ENCODE results near the gene DAZAP1.

DNA sequence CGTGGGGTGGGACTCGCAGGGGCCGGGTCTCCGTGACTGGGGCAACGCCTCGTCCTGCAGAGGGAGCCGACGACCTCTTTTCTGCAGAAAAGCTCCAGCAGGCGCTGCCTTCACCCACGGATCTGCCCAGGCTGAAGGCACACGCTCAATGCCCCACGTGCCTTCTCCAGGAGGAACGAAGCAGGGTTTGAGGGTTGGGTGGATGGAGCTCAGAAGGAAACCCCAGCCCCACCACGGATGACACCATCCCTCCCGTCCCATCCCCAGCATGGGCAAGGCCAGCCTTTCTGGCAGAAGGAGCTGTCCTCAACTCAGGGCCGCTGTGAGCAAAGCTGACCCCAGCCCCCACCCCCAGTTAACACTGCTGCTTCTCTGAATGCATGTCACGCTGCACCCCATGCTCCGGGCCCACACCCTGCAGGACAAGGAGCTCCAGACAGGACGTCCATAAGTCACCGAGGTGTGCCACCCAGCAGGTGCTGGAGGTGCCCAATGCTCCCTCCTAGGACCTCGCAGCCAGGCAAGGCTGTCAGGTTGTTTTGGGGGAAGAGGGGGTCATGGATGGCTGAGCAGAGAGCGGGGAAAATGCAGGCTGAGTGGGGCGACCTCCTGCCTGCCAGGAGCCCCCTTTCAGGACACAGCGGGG, 64.3 kb downstream of the DAZAP1 start:
- TF ChIP-seq, protein P1, sequence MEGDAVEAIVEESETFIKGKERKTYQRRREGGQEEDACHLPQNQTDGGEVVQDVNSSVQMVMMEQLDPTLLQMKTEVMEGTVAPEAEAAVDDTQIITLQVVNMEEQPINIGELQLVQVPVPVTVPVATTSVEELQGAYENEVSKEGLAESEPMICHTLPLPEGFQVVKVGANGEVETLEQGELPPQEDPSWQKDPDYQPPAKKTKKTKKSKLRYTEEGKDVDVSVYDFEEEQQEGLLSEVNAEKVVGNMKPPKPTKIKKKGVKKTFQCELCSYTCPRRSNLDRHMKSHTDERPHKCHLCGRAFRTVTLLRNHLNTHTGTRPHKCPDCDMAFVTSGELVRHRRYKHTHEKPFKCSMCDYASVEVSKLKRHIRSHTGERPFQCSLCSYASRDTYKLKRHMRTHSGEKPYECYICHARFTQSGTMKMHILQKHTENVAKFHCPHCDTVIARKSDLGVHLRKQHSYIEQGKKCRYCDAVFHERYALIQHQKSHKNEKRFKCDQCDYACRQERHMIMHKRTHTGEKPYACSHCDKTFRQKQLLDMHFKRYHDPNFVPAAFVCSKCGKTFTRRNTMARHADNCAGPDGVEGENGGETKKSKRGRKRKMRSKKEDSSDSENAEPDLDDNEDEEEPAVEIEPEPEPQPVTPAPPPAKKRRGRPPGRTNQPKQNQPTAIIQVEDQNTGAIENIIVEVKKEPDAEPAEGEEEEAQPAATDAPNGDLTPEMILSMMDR (conservative IDR thresholded peaks at IDR 0.05; ENCODE audit: low read length), result peak; percentile 50
- no peak for TF ChIP-seq EZH2phosphoT487 (IDR thresholded peaks at IDR 0.05; ENCODE audit: borderline replicate concordance)

Measured in Loucy (cell line).